NCI-H526 treated with DMSO at 0.1 percent for 48 hours (cell line): Measurements from ENCODE around the gene TTC7B.

ENCODE experiments used
- DNase-seq: peaks from one replicate; lab custom pipeline; 2025; lab: John Stamatoyannopoulos, UW

TTC7B gene

GRCh38 chr14:90576581-90576980 is 239.6 kb downstream of the TTC7B start:
- no peak for DNase-seq

DNA sequence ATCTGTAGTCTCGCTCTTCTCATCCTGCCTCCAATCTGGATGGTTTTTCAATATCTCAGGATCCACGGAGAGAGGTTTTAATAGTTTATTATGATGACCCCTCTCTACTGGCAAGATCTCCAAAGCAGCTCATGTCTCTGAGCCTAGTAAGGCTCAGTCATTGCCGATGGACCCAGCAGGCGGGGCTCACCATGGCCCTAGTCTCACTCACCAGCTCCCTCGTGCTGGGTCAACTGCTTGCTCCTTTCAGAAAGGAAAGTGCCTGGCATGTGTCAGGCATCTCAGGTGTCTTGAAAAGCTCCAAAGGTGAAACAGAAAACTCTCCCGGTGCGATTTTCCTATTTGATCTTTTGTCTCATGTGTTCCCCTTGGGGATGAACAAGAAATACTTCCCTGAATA is 240.4 kb downstream of the TTC7B start:
- no peak for DNase-seq

DNA sequence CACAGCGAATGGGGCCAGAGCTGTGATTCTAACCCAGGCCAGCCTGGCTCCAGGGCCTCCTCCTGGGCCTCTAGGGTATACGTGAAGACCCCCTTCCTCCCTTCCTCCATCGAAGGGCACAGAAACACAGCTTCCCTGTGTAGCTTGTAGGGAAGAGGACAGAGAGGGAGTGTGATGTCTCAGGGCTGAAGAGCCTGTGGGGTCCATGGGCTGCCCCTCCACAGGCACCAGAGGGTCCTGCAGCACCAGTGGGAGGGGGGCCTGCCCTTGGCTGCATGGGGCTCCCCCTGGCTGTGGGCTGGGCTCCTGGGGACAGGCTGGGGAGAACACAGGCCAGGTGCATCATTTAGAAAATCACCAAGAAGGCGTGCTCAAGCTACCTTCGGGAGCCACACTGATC is 240.9 kb downstream of the TTC7B start:
- no peak for DNase-seq

- peak; percentile 68 for DNase-seq
Measured at GRCh38 chr14:90574188-90575131, 241.8 kb downstream of the TTC7B start.

GRCh38 chr14:90573385-90574105 is 242.7 kb downstream of the TTC7B start:
- no peak for DNase-seq

- no peak for DNase-seq
Measured at GRCh38 chr14:90572441-90573150, 243.6 kb downstream of the TTC7B start.

- no peak for DNase-seq
Measured at GRCh38 chr14:90571149-90571947, 244.9 kb downstream of the TTC7B start.

GRCh38 chr14:90570461-90570860 is 245.8 kb downstream of the TTC7B start:
- DNase-seq: no peak

DNA sequence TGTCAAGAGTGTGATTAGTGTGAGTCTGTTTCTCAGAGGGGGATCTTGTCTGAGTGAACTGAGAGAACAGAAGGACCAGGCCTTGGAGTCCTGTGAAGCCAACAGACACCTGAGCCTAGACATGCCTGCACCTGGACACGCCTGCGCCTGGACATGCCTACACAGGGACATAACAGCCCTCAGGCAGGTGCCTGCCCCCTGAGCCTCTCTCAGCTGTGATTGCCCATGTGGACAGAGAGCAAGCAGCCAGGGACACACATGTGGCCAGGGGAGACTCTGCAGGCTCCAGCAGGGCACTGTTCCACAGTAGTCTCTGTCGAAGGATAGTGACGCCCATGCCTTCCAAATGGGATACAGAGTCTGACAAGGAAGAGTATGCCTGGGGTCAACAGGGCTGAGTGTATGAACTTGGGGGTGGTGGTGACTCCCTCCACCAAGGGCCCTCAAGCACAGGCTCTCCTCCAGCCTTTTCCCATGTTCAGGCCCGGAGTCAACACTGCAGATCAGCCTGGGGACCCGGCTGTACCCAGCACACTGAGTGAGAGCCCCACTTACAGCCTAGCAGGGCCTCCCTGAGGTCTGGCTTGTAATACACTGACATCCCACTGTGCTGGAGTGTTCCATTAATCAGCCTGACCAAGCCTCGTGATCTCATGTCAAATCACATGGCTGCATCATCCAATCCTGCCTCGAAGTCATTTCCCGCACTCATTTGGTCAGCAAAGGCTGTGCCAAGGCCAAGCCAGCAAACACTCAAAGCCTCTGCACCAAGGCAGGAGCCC is 246.4 kb downstream of the TTC7B start:
- DNase-seq: no peak

GRCh38 chr14:90569201-90569600 is 247.0 kb downstream of the TTC7B start:
- no peak for DNase-seq

GRCh38 chr14:90568405-90568804 is 247.8 kb downstream of the TTC7B start:
- DNase-seq: no peak

DNA sequence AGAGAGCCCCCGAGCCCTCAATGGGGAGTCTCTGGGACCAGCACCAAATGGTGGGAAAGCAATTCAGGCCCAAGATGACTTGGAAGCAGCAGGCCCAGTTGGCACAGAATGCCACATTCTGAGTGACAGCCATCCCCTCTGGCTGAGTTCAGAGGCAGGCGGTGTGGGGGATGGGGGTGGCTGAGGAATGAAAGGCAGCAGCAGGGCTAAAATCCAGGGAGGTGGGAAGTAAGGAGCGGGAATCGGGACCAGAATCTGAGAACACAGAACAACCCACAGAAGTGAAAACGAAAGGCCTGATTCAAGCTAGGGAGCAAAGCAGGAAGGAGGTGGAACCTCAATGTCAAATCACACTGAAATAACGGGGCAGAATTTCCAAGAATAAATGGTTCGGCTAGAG is 248.2 kb downstream of the TTC7B start:
- no peak for DNase-seq

DNA sequence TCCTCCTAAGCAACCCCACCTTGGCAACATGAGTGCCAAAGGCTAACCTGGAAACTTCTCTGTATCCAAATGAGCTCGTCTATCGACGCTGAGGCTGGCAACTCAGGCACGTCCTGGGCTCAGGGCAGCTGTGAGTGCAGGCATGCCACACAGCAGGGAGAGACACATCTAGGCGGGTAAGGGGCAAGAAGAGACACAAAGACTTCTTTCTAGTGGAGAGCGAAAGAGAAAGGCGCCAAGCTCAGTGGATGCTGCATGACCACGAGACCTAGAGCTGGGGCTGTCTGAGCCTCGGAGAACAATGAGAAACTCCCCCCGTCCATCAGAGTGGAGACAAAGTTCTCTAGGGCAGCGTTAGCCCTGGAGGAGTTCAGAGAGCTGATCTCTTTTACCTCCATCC is 249.0 kb downstream of the TTC7B start:
- no peak for DNase-seq

DNA sequence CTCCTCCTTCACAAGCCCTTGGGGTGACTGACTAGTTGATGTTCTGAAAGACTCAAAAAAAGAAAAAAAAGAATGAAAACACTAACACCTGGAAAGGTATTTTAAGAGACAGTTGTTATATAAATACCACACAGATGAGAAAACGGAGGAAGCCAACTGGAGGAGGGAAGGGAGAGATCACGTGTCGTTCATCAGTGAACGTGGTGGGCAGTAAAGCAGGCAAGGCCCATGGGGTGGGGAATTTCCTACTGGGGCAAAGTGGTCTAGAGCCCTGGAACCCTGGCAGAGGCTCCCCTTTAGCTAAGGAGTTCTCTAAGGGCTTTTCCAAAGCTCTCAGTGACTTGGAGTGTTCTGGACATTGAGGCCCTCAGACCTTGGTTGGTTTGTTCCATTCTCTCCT is 249.7 kb downstream of the TTC7B start:
- no peak for DNase-seq

GRCh38 chr14:90564496-90564895 is 251.7 kb downstream of the TTC7B start:
- no peak for DNase-seq

DNA sequence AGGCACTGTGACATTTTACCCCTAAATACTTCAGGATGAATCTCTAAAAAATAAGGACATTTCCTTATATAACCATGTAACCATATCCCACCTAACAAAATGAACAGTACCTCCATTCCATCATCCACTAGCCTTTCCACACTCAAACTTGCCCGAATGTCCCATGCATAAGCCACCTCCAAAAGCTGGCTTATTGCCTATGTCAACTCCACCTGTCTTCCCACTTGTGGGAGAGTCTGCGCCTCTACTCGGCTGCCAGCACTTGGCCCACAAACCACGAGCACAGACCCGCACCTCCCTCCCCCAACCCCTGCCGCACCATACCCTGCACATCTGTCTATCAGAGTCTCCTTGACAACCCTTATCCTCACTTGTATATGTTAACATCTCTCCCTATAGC is 253.6 kb downstream of the TTC7B start:
- no peak for DNase-seq

DNA sequence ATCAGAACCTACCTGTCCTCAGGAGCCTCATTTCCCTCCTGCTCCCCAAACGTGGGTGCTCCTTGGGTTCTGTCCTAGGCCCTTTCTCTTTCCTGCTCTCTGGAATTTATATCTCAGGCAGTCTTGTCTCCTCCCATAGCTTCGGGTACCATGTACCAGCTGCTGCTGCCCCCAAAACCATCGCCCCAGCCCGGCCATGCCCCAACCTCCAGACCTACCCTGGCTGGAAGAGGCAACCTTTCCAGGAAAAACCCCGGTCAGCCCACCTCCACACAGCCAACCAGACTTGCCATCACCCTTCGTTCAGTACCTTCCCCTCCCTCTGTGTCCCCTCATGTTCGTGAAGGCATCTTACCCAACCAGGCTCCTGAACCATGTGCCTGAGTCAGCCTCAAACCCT is 254.3 kb downstream of the TTC7B start:
- no peak for DNase-seq

- DNase-seq: no peak
Measured at GRCh38 chr14:90560991-90561390, 255.2 kb downstream of the TTC7B start.

GRCh38 chr14:90560558-90560957 is 255.7 kb downstream of the TTC7B start:
- DNase-seq: no peak

GRCh38 chr14:90559811-90560492 is 256.3 kb downstream of the TTC7B start:
- no peak for DNase-seq
